ENCODE results near the gene PEX16. TPM values are rescaled to one million over a fixed set of nuclear protein-coding genes. Genes with fewer than 3 reads are reported as not detected.

Gene PEX16
- total and polyA plus RNA-seq, 2 of the 13 experiments (the other 11 are each of a cell fraction or from before 2014, with no cell fraction given) = 12.5 to 21.8 TPM

GRCh38 chr11:45921561-45922424, 4.1 kb upstream of the PEX16 start (continued):
- TF ChIP-seq ZNF773 (CRISPR knock-in tag; IDR thresholded peaks at IDR 0.05; ENCODE audit: borderline replicate concordance) (0 out of 2 replicates have a peak, but pooled peaks have one; percentile 48), ZFYVE20 (CRISPR knock-in tag; IDR thresholded peaks at IDR 0.05; ENCODE audit: borderline replicate concordance, low read depth) (no peak), SRF (IDR thresholded peaks at IDR 0.05; ENCODE audit: low read depth, low read length) (no peak), KLF12 (CRISPR knock-in tag; IDR thresholded peaks at IDR 0.05; ENCODE audit: borderline replicate concordance) (0 out of 2 replicates have a peak, but pooled peaks have one; percentile 17), ZNF10 (CRISPR knock-in tag; IDR thresholded peaks at IDR 0.05; ENCODE audit: borderline replicate concordance, low read depth) (no peak), MBNL3 (CRISPR knock-in tag; conservative IDR thresholded peaks at IDR 0.05) (no peak), SMYD3 (CRISPR knock-in tag; IDR thresholded peaks at IDR 0.05) (no peak), ZNF776 (CRISPR knock-in tag; IDR thresholded peaks at IDR 0.05) (no peak), DPF2 (CRISPR knock-in tag; IDR thresholded peaks at IDR 0.05; ENCODE audit: borderline replicate concordance, low read depth) (no peak), ZNF17 (CRISPR knock-in tag; IDR thresholded peaks at IDR 0.05) (peak; percentile 23; the same call in 1 of the 2 replicates), RBM39 (IDR thresholded peaks at IDR 0.05; ENCODE audit: low read depth, low read length, poor library complexity, severe bottlenecking) (no peak), ZNF44 (CRISPR knock-in tag; IDR thresholded peaks at IDR 0.05) (no peak), GATAD1 (CRISPR knock-in tag; IDR thresholded peaks at IDR 0.05) (no peak), ZNF563 (CRISPR knock-in tag; IDR thresholded peaks at IDR 0.05) (no peak)
- TF ChIP-seq, protein P1, sequence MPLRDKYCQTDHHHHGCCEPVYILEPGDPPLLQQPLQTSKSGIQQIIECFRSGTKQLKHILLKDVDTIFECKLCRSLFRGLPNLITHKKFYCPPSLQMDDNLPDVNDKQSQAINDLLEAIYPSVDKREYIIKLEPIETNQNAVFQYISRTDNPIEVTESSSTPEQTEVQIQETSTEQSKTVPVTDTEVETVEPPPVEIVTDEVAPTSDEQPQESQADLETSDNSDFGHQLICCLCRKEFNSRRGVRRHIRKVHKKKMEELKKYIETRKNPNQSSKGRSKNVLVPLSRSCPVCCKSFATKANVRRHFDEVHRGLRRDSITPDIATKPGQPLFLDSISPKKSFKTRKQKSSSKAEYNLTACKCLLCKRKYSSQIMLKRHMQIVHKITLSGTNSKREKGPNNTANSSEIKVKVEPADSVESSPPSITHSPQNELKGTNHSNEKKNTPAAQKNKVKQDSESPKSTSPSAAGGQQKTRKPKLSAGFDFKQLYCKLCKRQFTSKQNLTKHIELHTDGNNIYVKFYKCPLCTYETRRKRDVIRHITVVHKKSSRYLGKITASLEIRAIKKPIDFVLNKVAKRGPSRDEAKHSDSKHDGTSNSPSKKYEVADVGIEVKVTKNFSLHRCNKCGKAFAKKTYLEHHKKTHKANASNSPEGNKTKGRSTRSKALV (CRISPR knock-in tag; IDR thresholded peaks at IDR 0.05) = peak; percentile 57
- TF ChIP-seq, protein P2, sequence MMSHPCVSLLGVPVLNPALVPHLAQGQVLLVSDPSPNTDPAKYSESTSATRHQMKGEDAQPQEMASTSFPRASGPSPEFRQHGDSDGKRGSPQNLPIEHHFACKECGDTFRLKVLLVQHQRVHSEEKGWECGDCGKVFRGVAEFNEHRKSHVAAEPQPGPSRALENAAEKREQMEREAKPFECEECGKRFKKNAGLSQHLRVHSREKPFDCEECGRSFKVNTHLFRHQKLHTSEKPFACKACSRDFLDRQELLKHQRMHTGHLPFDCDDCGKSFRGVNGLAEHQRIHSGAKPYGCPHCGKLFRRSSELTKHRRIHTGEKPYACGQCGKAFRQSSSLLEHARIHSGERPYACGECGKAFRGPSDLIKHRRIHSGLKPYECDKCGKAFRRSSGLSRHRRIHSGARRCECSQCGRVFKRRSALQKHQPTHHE (CRISPR knock-in tag; IDR thresholded peaks at IDR 0.05; ENCODE audit: borderline replicate concordance) = 0 out of 2 replicates have a peak, but pooled peaks have one; percentile 24
- TF ChIP-seq, protein P3, sequence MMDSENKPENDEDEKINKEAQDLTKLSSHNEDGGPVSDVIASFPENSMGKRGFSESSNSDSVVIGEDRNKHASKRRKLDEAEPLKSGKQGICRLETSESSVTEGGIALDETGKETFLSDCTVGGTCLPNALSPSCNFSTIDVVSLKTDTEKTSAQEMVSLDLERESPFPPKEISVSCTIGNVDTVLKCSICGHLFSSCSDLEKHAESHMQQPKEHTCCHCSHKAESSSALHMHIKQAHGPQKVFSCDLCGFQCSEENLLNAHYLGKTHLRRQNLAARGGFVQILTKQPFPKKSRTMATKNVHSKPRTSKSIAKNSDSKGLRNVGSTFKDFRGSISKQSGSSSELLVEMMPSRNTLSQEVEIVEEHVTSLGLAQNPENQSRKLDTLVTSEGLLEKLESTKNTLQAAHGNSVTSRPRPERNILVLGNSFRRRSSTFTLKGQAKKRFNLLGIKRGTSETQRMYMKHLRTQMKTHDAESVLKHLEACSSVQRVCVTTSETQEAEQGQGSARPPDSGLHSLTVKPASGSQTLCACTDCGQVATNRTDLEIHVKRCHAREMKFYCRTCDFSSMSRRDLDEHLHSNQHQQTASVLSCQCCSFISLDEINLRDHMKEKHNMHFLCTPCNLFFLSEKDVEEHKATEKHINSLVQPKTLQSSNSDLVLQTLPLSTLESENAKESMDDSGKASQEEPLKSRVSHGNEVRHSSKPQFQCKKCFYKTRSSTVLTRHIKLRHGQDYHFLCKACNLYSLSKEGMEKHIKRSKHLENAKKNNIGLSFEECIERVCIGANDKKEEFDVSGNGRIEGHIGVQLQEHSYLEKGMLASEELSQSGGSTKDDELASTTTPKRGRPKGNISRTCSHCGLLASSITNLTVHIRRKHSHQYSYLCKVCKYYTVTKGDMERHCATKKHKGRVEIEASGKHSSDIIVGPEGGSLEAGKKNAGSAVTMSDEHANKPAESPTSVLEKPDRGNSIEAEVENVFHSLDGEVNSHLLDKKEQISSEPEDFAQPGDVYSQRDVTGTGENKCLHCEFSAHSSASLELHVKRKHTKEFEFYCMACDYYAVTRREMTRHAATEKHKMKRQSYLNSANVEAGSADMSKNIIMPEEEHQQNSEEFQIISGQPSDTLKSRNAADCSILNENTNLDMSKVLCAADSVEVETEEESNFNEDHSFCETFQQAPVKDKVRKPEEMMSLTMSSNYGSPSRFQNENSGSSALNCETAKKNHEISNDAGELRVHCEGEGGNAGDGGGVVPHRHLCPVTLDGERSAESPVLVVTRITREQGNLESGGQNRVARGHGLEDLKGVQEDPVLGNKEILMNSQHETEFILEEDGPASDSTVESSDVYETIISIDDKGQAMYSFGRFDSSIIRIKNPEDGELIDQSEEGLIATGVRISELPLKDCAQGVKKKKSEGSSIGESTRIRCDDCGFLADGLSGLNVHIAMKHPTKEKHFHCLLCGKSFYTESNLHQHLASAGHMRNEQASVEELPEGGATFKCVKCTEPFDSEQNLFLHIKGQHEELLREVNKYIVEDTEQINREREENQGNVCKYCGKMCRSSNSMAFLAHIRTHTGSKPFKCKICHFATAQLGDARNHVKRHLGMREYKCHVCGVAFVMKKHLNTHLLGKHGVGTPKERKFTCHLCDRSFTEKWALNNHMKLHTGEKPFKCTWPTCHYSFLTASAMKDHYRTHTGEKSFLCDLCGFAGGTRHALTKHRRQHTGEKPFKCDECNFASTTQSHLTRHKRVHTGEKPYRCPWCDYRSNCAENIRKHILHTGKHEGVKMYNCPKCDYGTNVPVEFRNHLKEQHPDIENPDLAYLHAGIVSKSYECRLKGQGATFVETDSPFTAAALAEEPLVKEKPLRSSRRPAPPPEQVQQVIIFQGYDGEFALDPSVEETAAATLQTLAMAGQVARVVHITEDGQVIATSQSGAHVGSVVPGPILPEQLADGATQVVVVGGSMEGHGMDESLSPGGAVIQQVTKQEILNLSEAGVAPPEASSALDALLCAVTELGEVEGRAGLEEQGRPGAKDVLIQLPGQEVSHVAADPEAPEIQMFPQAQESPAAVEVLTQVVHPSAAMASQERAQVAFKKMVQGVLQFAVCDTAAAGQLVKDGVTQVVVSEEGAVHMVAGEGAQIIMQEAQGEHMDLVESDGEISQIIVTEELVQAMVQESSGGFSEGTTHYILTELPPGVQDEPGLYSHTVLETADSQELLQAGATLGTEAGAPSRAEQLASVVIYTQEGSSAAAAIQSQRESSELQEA (CRISPR knock-in tag; IDR thresholded peaks at IDR 0.05; ENCODE audit: not compliant biosample characterization) = no peak
